SH-SY5Y (cell line): ENCODE measurements around the gene KLHL35.

Experiments used
- GATA2 ChIP-seq: IDR thresholded peaks from 2 replicates; pipeline ENCODE4 v1.6.1; 2011; ENCODE audit warnings: mild to moderate bottlenecking, low read depth, low read length
- GATA3 ChIP-seq: IDR thresholded peaks from 2 replicates; pipeline ENCODE4 v1.6.1; 2011; ENCODE audit warnings: low read depth, mild to moderate bottlenecking, low read length, moderate library complexity

The KLHL35 gene

GRCh38 chr11:75403037-75403436 is 30.0 kb downstream of the KLHL35 start:
- TF ChIP-seq GATA2 (no peak), GATA3 (no peak)

- TF ChIP-seq GATA2 (no peak), GATA3 (no peak)
These were observed 30.8 kb downstream of the KLHL35 start for GRCh38 chr11:75402002-75402773.

- TF ChIP-seq GATA3, result no peak
- TF ChIP-seq GATA2, result no peak
These were observed 32.7 kb downstream of the KLHL35 start for GRCh38 chr11:75400146-75400865.

GRCh38 chr11:75399344-75400145 is 33.5 kb downstream of the KLHL35 start, which contains the start of gene RPS3:
TSS of gene RPS3 (plus strand) at chr11:75399518. CDS start at chr11:75399548, 30 bp downstream.
- TF ChIP-seq GATA3 (no peak), GATA2 (no peak)

- TF ChIP-seq GATA2 (no peak), GATA3 (no peak)
These were observed 34.1 kb downstream of the KLHL35 start for GRCh38 chr11:75398906-75399305.

GRCh38 chr11:75394085-75394840 is 38.7 kb downstream of the KLHL35 start:
- TF ChIP-seq GATA2 (no peak), GATA3 (no peak)

- TF ChIP-seq GATA3 (no peak), GATA2 (no peak)
These were observed 43.1 kb downstream of the KLHL35 start for GRCh38 chr11:75389925-75390324.

GRCh38 chr11:75389276-75389605 is 43.8 kb downstream of the KLHL35 start:
- TF ChIP-seq GATA3 (no peak), GATA2 (no peak)

- TF ChIP-seq GATA2 (no peak), GATA3 (no peak)
These were observed 44.4 kb downstream of the KLHL35 start for GRCh38 chr11:75388386-75389275.

GRCh38 chr11:75387736-75388294 is 45.2 kb downstream of the KLHL35 start:
- TF ChIP-seq GATA2, result no peak
- TF ChIP-seq GATA3, result no peak

- TF ChIP-seq GATA3 (no peak), GATA2 (no peak)
These were observed 45.9 kb downstream of the KLHL35 start for GRCh38 chr11:75386942-75387630.
